Peyer's patch (tissue), 4 donors: ENCODE results near the gene PLXNB2. TPM values are rescaled to one million over a fixed set of nuclear protein-coding genes. Genes with fewer than 3 reads are reported as not detected.

ENCODE experiments used
- DNase-seq, 3 donors: peaks; one replicate each; pipeline ENCODE4 v3.0.0-alpha.2; 2017 to 2019
- H3K27ac ChIP-seq, 4 donors: fragments of 200-600 bp; sonication (generic); one replicate each; pipeline ENCODE4 v1.5.1; 2016 to 2019
- H3K27me3 ChIP-seq, 2 donors: fragments of 200-600 bp; sonication (generic); one replicate each; pipeline ENCODE4 v1.5.1; 2019
- H3K36me3 ChIP-seq, 3 donors: fragments of 200-600 bp; sonication (generic); one replicate each; pipeline ENCODE4 v1.5.1; 2016 to 2019
- H3K4me1 ChIP-seq, 4 donors: fragments of 200-600 bp; sonication (generic); one replicate each; pipeline ENCODE4 v1.5.1; 2016 to 2019
- H3K4me3 ChIP-seq, 4 donors: fragments of 200-600 bp; sonication (generic); 1 replicate in 3 of 4; 2 replicates in 1 of 4; pipeline ENCODE4 v1.5.1; 2016 to 2019; ENCODE audit warnings: mild to moderate bottlenecking in 1 of 4
- H3K9me3 ChIP-seq, 4 donors: fragments of 200-600 bp; sonication (generic); one replicate each; pipeline ENCODE4 v1.5.1; 2016 to 2019; ENCODE audit warnings: mild to moderate bottlenecking in 1 of 4
- CTCF ChIP-seq, 6 experiments: fragments of 450-650 bp in 4 of 6; fragments of 200-600 bp in 2 of 6; sonication (generic) in 1 of 6; IDR thresholded peaks; one replicate each; pipeline ENCODE4 v1.5.1; 2017 to 2019; ENCODE audit warnings: antibody characterized with exemption in 6 of 6, mild to moderate bottlenecking in 3 of 6, moderate library complexity in 1 of 6
- POLR2A ChIP-seq, 2 donors: fragments of 450-650 bp; IDR thresholded peaks; one replicate each; pipeline ENCODE4 v1.5.1; 2017; ENCODE audit warnings: antibody characterized with exemption in 2 of 2, mild to moderate bottlenecking in 2 of 2, moderate library complexity in 2 of 2
- total RNA-seq, 4 donors: library from RNA; depleted of rRNA; stranded (reverse); fragments of >200 nt; gene quantifications; one replicate each; pipeline ENCODE4 v1.1.0, GENCODE V29; 2016

PLXNB2 gene
- total RNA-seq, 4 donors from 2014 or later = 182 to 597 (median 307) TPM

GRCh38 chr22:50320671-50321325 lies 13.4 kb upstream of the PLXNB2 start:
- no peaks in the 10 kb centered on the region for H3K27me3 ChIP-seq
- H3K4me3 ChIP-seq = no peak overlapping the region
- H3K9me3 ChIP-seq = no peaks in the 10 kb centered on the region
- no peak for TF ChIP-seq POLR2A (IDR thresholded peaks at IDR 0.05)
- no peak for TF ChIP-seq CTCF (IDR thresholded peaks at IDR 0.05)
- no peaks in the 10 kb centered on the region for H3K36me3 ChIP-seq
- no peak for DNase-seq
- peaks cover 0 to 7% (median 1%) of the 10 kb centered on the region in 4 donors for H3K4me1 ChIP-seq
- no peak overlapping the region for H3K27ac ChIP-seq

- Histone ChIP-seq H3K4me3 (no peak overlapping the region), H3K36me3 (no peaks in the 10 kb centered on the region), H3K4me1 (peaks cover 0 to 12% (median 4%) of the 10 kb centered on the region in 4 donors), H3K9me3 (no peaks in the 10 kb centered on the region), H3K27ac (no peak overlapping the region), H3K27me3 (no peaks in the 10 kb centered on the region)
- DNase-seq = no peak
- TF ChIP-seq CTCF (IDR thresholded peaks at IDR 0.05) (no peak), POLR2A (IDR thresholded peaks at IDR 0.05) (no peak)
Measured at GRCh38 chr22:50320116-50320515, 12.7 kb upstream of the PLXNB2 start.

GRCh38 chr22:50319503-50319951 lies 12.1 kb upstream of the PLXNB2 start:
- H3K4me3 ChIP-seq = no peak overlapping the region
- TF ChIP-seq CTCF (IDR thresholded peaks at IDR 0.05) (no peak), POLR2A (IDR thresholded peaks at IDR 0.05) (no peak)
- no peaks in the 10 kb centered on the region for H3K9me3 ChIP-seq
- H3K27me3 ChIP-seq = no peaks in the 10 kb centered on the region
- H3K36me3 ChIP-seq = no peaks in the 10 kb centered on the region
- DNase-seq = no peak
- H3K4me1 ChIP-seq = peaks cover 0 to 15% (median 6%) of the 10 kb centered on the region in 4 donors
- H3K27ac ChIP-seq = no peak overlapping the region

- DNase-seq = peak in 1 of 3 donors; percentile 61
- TF ChIP-seq POLR2A (IDR thresholded peaks at IDR 0.05) (no peak), CTCF (IDR thresholded peaks at IDR 0.05) (no peak)
- Histone ChIP-seq H3K9me3 (no peaks in the 10 kb centered on the region), H3K27me3 (no peaks in the 10 kb centered on the region), H3K4me1 (peaks cover 0 to 19% (median 11%) of the 10 kb centered on the region in 4 donors), H3K27ac (peak overlapping the region in 1 of 4 donors; percentile 38), H3K36me3 (no peaks in the 10 kb centered on the region), H3K4me3 (no peak overlapping the region)
Measured at GRCh38 chr22:50318698-50319411, 11.4 kb upstream of the PLXNB2 start.

GRCh38 chr22:50318356-50318697 lies 10.9 kb upstream of the PLXNB2 start:
- TF ChIP-seq POLR2A (IDR thresholded peaks at IDR 0.05) (no peak), CTCF (IDR thresholded peaks at IDR 0.05) (no peak)

More at GRCh38 chr22:50318356-50318697, 10.9 kb upstream of the PLXNB2 start:
- H3K27me3 ChIP-seq = no peaks in the 10 kb centered on the region
- no peaks in the 10 kb centered on the region for H3K36me3 ChIP-seq
- peak overlapping the region in 1 of 4 donors; percentile 38 for H3K27ac ChIP-seq
- no peak for DNase-seq
- no peak overlapping the region for H3K4me3 ChIP-seq
- no peaks in the 10 kb centered on the region for H3K9me3 ChIP-seq
- H3K4me1 ChIP-seq = peaks cover 0 to 23% (median 15%) of the 10 kb centered on the region in 4 donors
